Measurements from ENCODE around the gene PRODH2.

GRCh38 chr19:35757231-35757748 is 55.4 kb downstream of the PRODH2 start:
- TF ChIP-seq NRF1 (IDR thresholded peaks at IDR 0.05; ENCODE audit: low read depth, low read length) (no peak), RFX5 (IDR thresholded peaks at IDR 0.05; ENCODE audit: low read length) (no peak)

Data from SK-N-SH (cell line).